SH-SY5Y (cell line): ENCODE results near the gene MOCS3.

Experiments used
- GATA2 ChIP-seq: IDR thresholded peaks from 2 replicates; pipeline ENCODE4 v1.6.1; 2011; ENCODE audit warnings: mild to moderate bottlenecking, low read depth, low read length
- GATA3 ChIP-seq: IDR thresholded peaks from 2 replicates; pipeline ENCODE4 v1.6.1; 2011; ENCODE audit warnings: low read depth, mild to moderate bottlenecking, low read length, moderate library complexity

MOCS3 gene

GRCh38 chr20:50958615-50959542 lies at the start of gene MOCS3:
Gene MOCS3 (plus strand): TSS chr20:50958818. CDS start chr20:50958843, 25 bp downstream.
- TF ChIP-seq GATA3 (no peak), GATA2 (no peak)

- TF ChIP-seq GATA3 (no peak), GATA2 (no peak)
These were observed 49.2 kb upstream of the MOCS3 start for GRCh38 chr20:50909413-50909812.

GRCh38 chr20:50911030-50911429 lies 47.6 kb upstream of the MOCS3 start:
- TF ChIP-seq GATA3 (peak; percentile 45; the same call in 1 of the 2 replicates), GATA2 (no peak)

GRCh38 chr20:50911716-50912115 lies 46.9 kb upstream of the MOCS3 start:
- TF ChIP-seq GATA3 = no peak
- TF ChIP-seq GATA2 = no peak

GRCh38 chr20:50913690-50914375 lies 44.8 kb upstream of the MOCS3 start:
- TF ChIP-seq GATA3 (no peak), GATA2 (no peak)

- TF ChIP-seq GATA3 (no peak), GATA2 (no peak)
These were observed 43.2 kb upstream of the MOCS3 start for GRCh38 chr20:50915424-50915823.

GRCh38 chr20:50916257-50916656 lies 42.4 kb upstream of the MOCS3 start:
- TF ChIP-seq GATA2 = no peak

- TF ChIP-seq GATA3 (no peak), GATA2 (no peak)
These were observed 41.7 kb upstream of the MOCS3 start for GRCh38 chr20:50916934-50917333.

GRCh38 chr20:50918403-50918802 lies 40.2 kb upstream of the MOCS3 start:
- TF ChIP-seq GATA2 (no peak), GATA3 (no peak)

- no peak for TF ChIP-seq GATA3
- no peak for TF ChIP-seq GATA2
These were observed 39.1 kb upstream of the MOCS3 start for GRCh38 chr20:50919567-50919966.

GRCh38 chr20:50920997-50921396 lies 37.6 kb upstream of the MOCS3 start:
- TF ChIP-seq GATA2 (no peak), GATA3 (no peak)

GRCh38 chr20:50921803-50922501 lies 36.7 kb upstream of the MOCS3 start:
- TF ChIP-seq GATA2 (no peak), GATA3 (no peak)

GRCh38 chr20:50924261-50924920 lies 34.2 kb upstream of the MOCS3 start:
- no peak for TF ChIP-seq GATA2
- TF ChIP-seq GATA3 = no peak

- TF ChIP-seq GATA2 (no peak), GATA3 (no peak)
These were observed 32.1 kb upstream of the MOCS3 start for GRCh38 chr20:50926530-50926929.
